ENCODE data around the gene DRAM1. TPM values are rescaled to one million over a fixed set of nuclear protein-coding genes. Genes with fewer than 3 reads are reported as not detected.
"Not testable (repeated sequence)": the region's sequence is repeated elsewhere in the genome, so short reads cannot be mapped to it uniquely, and the experiment has no call there.

The DRAM1 gene
- polyA plus RNA-seq, 2 of the 4 experiments (the other 2 are of a cell fraction): 28.0 to 39.1 TPM

DNA sequence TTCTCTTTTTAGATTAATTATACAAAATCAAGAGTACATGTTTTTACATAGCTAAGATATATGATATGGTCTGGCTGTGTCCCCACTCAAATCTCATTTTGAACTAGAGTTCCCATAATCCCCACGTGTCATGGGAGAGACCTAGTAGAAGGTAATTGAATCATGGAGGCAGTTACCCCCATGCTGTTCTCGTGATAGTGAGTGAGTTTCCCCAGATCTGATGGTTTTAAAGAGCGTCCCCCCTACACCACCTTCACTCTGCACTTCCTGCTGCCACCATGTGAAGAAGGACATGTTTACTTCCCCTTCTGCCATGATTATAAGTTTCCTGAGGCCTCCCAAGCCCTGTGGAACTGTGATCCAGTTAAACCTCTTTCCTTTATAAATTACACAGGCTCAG lies 21.4 kb upstream of the DRAM1 start:
- H3K9me3 ChIP-seq: no peaks in the 10 kb centered on the region
- H3K27ac ChIP-seq: peak overlapping the region; percentile 33 to 78; a peak in 4 of 6 replicates
- DNase-seq (ENCODE audit: low read depth in 1 of 2, low spot score in 1 of 2) (no peak), FAIRE-seq (no peak), ATAC-seq (no peak)
- ChIA-PET CTCF (interaction anchor here (0.7 to 2.4 kb wide), 6 partner anchors 16 to 903 kb away, joined by 3 to 18 read pairs (median 6); partner anchors contain the start of genes DRAM1 and GNPTAB), POLR2A (no interaction called here)
- no peak overlapping the region for H3K4me3 ChIP-seq
- 80% methylated on average over 3 of the region's 3 CpGs for WGBS (ENCODE audit: missing lambda C conversion rate)
- H3K4me1 ChIP-seq: peaks cover 37% of the 10 kb centered on the region
- no peak for TF ChIP-seq HOXA7 (CRISPR knock-in tag; IDR thresholded peaks at IDR 0.05)
- TF ChIP-seq RFX5 (IDR thresholded peaks at IDR 0.05): no peak
- TF ChIP-seq, protein P1, sequence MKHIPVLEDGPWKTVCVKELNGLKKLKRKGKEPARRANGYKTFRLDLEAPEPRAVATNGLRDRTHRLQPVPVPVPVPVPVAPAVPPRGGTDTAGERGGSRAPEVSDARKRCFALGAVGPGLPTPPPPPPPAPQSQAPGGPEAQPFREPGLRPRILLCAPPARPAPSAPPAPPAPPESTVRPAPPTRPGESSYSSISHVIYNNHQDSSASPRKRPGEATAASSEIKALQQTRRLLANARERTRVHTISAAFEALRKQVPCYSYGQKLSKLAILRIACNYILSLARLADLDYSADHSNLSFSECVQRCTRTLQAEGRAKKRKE (CRISPR knock-in tag; IDR thresholded peaks at IDR 0.05; ENCODE audit: low read depth): no peak
- no peak for TF ChIP-seq CHD4 (IDR thresholded peaks at IDR 0.05; ENCODE audit: borderline replicate concordance)
- no peak overlapping the region; the same call in 2 of the 3 replicates for H3K4me2 ChIP-seq

DNA sequence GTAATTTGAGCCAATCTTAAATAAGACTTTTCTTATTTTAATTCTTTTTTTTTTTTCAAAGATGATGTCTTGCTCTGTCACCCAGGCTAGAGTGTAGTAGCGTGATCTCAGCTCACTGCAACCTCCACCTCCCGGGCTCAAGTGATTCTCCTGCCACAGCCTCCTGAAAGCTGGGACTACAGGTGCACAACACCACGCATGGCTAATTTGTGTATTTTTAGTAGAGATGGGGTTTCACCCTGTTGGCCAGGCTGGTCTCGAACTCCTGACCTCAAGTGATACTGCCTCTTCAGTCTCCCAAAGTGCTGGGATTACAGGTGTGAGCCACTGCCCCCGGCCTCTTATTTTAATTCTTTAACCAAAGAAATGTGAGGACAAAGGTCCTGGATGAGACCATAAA lies 20.8 kb upstream of the DRAM1 start:
- WGBS (ENCODE audit: missing lambda C conversion rate): 81% methylated on average over 5 of the region's 5 CpGs
- ATAC-seq; DNase-seq (ENCODE audit: low read depth in 1 of 2, low spot score in 1 of 2); POLR2A ChIA-PET; H3K9me3 ChIP-seq; FAIRE-seq; H3K4me3 ChIP-seq: not testable (repeated sequence)
- peak overlapping the region; percentile 49 for H3K4me2 ChIP-seq
- peak overlapping the region; percentile 48 to 78; a peak in 5 of 6 replicates for H3K27ac ChIP-seq
- CTCF ChIA-PET: interaction anchor here (0.7 to 2.4 kb wide), 3 partner anchors 17 to 902 kb away, joined by 3 to 18 read pairs (median 5); no protein-coding TSS in a partner anchor
- peaks cover 37% of the 10 kb centered on the region for H3K4me1 ChIP-seq

DNA sequence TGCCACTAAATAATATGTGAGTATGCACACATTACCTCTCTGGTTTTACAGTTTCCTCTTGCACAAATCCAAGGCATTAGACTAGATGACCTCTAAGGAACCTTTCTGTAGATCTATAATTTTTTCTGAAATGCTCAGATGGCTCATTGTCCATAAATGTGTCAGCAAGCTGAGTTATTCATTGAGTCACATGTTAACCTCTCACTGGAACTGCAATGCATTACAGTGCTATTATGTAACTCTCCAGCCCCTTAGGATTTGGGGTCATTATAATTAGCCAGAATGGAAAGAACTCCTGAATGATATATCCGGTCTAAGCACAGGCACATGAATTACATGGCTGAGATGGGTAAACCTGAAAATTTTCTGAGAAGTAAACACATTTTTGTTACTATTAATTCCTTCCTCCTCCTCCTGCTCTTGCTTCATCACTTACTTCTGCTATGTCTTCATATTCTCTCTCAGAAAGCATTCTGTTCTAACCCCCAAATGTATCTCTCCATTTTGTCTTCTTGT lies 20.3 kb upstream of the DRAM1 start:
- ATAC-seq: peak; percentile 68 to 73; a peak in 4 of 6 replicates
- Histone ChIP-seq H3K4me1 (peaks cover 37% of the 10 kb centered on the region), H3K4me2 (peak overlapping the region; percentile 49), H3K9me3 (no peaks in the 10 kb centered on the region), H3K27ac (peak overlapping the region; percentile 48 to 78; a peak in 5 of 6 replicates), H3K4me3 (no peak overlapping the region)
- DNase-seq (ENCODE audit: low read depth in 1 of 2, low spot score in 1 of 2): peak in 1 of 2 experiments; percentile 42
- 49% methylated on average over 1 of the region's 1 CpG for WGBS (ENCODE audit: missing lambda C conversion rate)
- CTCF ChIA-PET: interaction anchor here (1.0 kb wide), 1 partner anchor 17 kb away, joined by 3 read pairs; no protein-coding TSS in a partner anchor
- TF ChIP-seq FOSL2 (IDR thresholded peaks at IDR 0.05) (no peak), FOSL2 (CRISPR knock-in tag; IDR thresholded peaks at IDR 0.05) (peak; percentile 74), NFE2L2 (conservative IDR thresholded peaks at IDR 0.05; ENCODE audit: low read length) (no peak), ZSCAN20 (CRISPR knock-in tag; IDR thresholded peaks at IDR 0.05) (no peak), CEBPB (IDR thresholded peaks at IDR 0.05) (peak in 1 of 2 experiments; percentile 69; a peak in 1 of 4 replicates), ZFP36 (IDR thresholded peaks at IDR 0.05; ENCODE audit: borderline replicate concordance, partially characterized antibody) (no peak), JUNB (IDR thresholded peaks at IDR 0.05) (peak; percentile 39; the same call in 1 of the 2 replicates)
- TF ChIP-seq, protein P2, sequence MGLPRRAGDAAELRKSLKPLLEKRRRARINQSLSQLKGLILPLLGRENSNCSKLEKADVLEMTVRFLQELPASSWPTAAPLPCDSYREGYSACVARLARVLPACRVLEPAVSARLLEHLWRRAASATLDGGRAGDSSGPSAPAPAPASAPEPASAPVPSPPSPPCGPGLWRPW (IDR thresholded peaks at IDR 0.05): no peak
- no peak for FAIRE-seq
- POLR2A ChIA-PET: no interaction called here

DNA sequence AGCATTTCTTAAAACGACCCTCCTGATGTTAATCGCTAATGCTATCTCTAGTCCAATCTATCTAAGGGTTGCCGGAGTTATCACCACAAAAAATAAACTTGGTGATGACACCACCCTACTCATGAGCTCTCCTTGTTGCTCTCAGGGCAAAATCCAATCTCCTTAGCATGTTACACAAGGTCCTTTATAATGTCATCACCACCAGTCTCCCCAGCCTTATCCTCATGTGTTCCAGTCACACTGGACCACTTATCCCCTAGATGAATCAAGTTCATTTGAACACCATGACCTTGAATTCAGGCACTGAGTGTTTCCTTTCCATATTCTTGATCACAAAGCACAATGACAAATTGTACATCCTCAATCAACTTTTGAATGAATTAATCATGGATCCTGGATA lies 19.0 kb upstream of the DRAM1 start:
- no peak overlapping the region for H3K4me3 ChIP-seq
- FAIRE-seq: no peak
- ATAC-seq: no peak
- no peaks in the 10 kb centered on the region for H3K9me3 ChIP-seq
- no peak overlapping the region; a peak in 1 of 6 replicates for H3K27ac ChIP-seq
- WGBS (ENCODE audit: missing lambda C conversion rate): 78% methylated on average over 3 of the region's 3 CpGs
- no peak for TF ChIP-seq MAZ (IDR thresholded peaks at IDR 0.05; ENCODE audit: borderline replicate concordance, low read depth, low read length)
- TF ChIP-seq ZC3H11A (IDR thresholded peaks at IDR 0.05): no peak
- TF ChIP-seq JUN (IDR thresholded peaks at IDR 0.05): no peak
- no peak for TF ChIP-seq FOSL2 (IDR thresholded peaks at IDR 0.05)
- no peak for TF ChIP-seq FOSL2 (CRISPR knock-in tag; IDR thresholded peaks at IDR 0.05)
- no peak for TF ChIP-seq SREBF2 (IDR thresholded peaks at IDR 0.05)
- TF ChIP-seq MYC (IDR thresholded peaks at IDR 0.05; ENCODE audit: borderline replicate concordance, low read length): no peak
- TF ChIP-seq SMC3 (IDR thresholded peaks at IDR 0.05): no peak
- no peak for TF ChIP-seq POLR2AphosphoS2 (conservative IDR thresholded peaks at IDR 0.05; ENCODE audit: low read length)
- TF ChIP-seq, protein P3, sequence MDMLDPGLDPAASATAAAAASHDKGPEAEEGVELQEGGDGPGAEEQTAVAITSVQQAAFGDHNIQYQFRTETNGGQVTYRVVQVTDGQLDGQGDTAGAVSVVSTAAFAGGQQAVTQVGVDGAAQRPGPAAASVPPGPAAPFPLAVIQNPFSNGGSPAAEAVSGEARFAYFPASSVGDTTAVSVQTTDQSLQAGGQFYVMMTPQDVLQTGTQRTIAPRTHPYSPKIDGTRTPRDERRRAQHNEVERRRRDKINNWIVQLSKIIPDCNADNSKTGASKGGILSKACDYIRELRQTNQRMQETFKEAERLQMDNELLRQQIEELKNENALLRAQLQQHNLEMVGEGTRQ (IDR thresholded peaks at IDR 0.05): no peak
- no peak for TF ChIP-seq CHD2 (IDR thresholded peaks at IDR 0.05; ENCODE audit: low read length, partially characterized antibody)
- TF ChIP-seq NFE2L2 (conservative IDR thresholded peaks at IDR 0.05; ENCODE audit: low read length): no peak
- no peak for TF ChIP-seq RNF2 (IDR thresholded peaks at IDR 0.05; ENCODE audit: borderline replicate concordance, low read depth)
- TF ChIP-seq HOXB5 (CRISPR knock-in tag; IDR thresholded peaks at IDR 0.05): no peak
- no peak for TF ChIP-seq BHLHE40 (IDR thresholded peaks at IDR 0.05; ENCODE audit: low read depth, low read length)
- no peak overlapping the region for H3K4me2 ChIP-seq
- peaks cover 37% of the 10 kb centered on the region for H3K4me1 ChIP-seq
- DNase-seq (ENCODE audit: low read depth in 1 of 2, low spot score in 1 of 2): no peak
- POLR2A ChIA-PET: no interaction called here
- CTCF ChIA-PET: interaction anchor here (1.0 kb wide), 1 partner anchor 18 kb away, joined by 3 read pairs; no protein-coding TSS in a partner anchor

All from A549 (cell line).